Ectodermal cell (in vitro differentiated cells): Measurements from ENCODE around the gene SP3.

Experiments
- H3K27ac ChIP-seq: 2 replicates; pipeline ENCODE4 v1.7.0; 2013; ENCODE audit warnings: mild to moderate bottlenecking, low read depth, low read length; ENCODE audit not compliant: insufficient read depth, poor library complexity, severe bottlenecking
- H3K27me3 ChIP-seq: 2 replicates; pipeline ENCODE4 v1.7.0; 2013; ENCODE audit warnings: mild to moderate bottlenecking, low read length; ENCODE audit not compliant: insufficient read depth, control insufficient read depth, poor library complexity, severe bottlenecking
- H3K36me3 ChIP-seq: one replicate; pipeline ENCODE4 v1.7.0; 2013; ENCODE audit warnings: low read length; ENCODE audit not compliant: control insufficient read depth, insufficient read depth
- H3K4me1 ChIP-seq: one replicate; pipeline ENCODE4 v1.7.0; 2013; ENCODE audit warnings: low read length; ENCODE audit not compliant: control insufficient read depth, insufficient read depth
- H3K4me3 ChIP-seq: 2 replicates; pipeline ENCODE4 v1.7.0; 2013; ENCODE audit warnings: low read depth, low read length, control low read depth; ENCODE audit not compliant: insufficient read depth
- H3K9me3 ChIP-seq: 2 replicates; pipeline ENCODE4 v1.7.0; 2013; ENCODE audit warnings: mild to moderate bottlenecking, low read length, moderate library complexity; ENCODE audit not compliant: control insufficient read depth
- WGBS, 2 experiments: methylation state at CpG; one replicate each; pipeline ENCODE4 v1.1.7; 2013; ENCODE audit warnings: missing lambda C conversion rate in 2 of 2; 5-methylcytosine and 5-hydroxymethylcytosine counted together

Gene SP3

DNA sequence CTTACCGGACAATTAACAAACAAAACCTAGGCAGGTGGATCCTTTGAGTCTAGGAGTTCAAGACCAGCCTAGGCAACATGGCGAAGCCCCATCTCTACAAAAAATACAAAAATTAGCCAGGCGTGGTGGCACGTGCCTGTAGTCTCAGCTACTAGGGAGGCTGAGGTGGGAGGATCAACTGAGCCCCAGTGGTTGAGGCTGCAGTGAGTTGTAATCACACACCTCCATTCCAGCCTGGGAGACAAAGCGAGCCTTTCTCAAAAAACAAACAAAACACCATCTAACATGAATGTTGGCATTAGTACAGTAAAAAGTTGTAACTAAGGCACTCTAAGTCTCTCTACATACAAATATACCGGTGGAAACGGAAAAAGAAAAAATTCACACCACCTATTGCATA is 5.3 kb downstream of the SP3 start:
- Histone ChIP-seq H3K27ac (no peak overlapping the region), H3K27me3 (no peaks in the 10 kb centered on the region), H3K4me3 (no peak overlapping the region), H3K4me1 (no peaks in the 10 kb centered on the region), H3K36me3 (peaks cover 21% of the 10 kb centered on the region), H3K9me3 (no peaks in the 10 kb centered on the region)
- WGBS, 2 experiments, result 90% methylated on average over 4 to 7 of the region's 7 CpGs

DNA sequence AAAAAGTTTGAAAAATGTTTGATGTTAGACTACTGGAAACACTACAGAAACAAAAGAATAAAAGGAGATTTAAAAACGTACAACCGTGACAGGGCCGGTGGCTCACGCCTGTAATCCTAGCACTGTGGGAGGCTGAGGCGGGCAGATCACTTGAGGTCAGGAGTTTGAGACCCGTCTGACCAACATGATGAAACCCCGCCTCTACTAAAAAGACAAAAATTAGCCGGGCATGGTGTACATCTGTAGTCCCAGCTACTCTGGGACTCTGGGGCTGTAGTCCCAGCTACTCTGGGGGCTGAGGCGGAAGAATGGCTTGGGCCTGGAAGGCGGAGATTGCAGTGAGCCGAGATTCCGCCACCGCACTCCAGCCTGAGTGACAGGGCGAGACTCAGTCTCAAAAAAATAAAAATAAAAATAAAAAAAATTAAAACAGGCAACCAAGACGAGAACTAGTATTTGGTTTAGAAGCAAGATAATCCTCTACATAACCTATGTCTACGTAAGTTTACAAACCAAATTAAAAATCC is 5.8 kb downstream of the SP3 start:
- Histone ChIP-seq H3K4me3 (no peak overlapping the region), H3K4me1 (no peaks in the 10 kb centered on the region), H3K27ac (no peak overlapping the region), H3K9me3 (no peaks in the 10 kb centered on the region), H3K36me3 (peaks cover 25% of the 10 kb centered on the region), H3K27me3 (no peaks in the 10 kb centered on the region)
- 81 to 85% methylated on average over 16 of the region's 16 CpGs for WGBS, 2 experiments

DNA sequence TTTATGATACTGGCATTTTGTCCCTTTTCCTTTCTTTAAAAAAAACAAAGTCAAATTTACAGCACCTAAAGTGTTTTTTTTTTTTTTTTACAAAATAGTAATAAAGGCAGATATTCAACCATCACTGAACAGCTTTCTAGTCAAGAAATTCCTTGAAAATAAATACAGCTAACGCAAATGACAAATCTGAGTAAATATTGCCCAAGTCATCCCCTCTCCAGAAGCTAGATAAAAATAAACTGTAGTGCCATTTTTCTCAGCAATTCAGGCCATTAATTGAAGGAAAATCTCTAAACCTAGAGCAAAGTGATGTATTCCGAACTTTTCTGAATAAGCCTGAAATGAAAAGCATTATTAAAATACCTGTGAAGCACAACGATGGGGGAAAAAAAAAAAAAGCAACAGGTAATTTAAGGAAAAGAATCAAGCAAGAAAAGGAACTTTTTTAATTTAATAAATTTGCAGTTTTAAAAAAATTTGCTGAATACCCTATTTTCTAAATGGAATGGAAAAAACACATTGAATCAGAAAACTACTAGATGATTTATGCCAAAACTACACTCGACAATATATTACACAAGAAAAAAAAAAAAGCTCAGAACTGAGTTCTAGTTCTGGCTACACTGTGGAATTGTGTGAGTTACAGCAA is 6.9 kb downstream of the SP3 start:
- no peaks in the 10 kb centered on the region for H3K4me1 ChIP-seq
- H3K27ac ChIP-seq, result no peak overlapping the region
- no peaks in the 10 kb centered on the region for H3K27me3 ChIP-seq
- peaks cover 33% of the 10 kb centered on the region for H3K36me3 ChIP-seq
- H3K9me3 ChIP-seq, result no peaks in the 10 kb centered on the region
- H3K4me3 ChIP-seq, result no peak overlapping the region
- WGBS, 2 experiments, result 97 to 100% methylated on average over 3 to 4 of the region's 4 CpGs

DNA sequence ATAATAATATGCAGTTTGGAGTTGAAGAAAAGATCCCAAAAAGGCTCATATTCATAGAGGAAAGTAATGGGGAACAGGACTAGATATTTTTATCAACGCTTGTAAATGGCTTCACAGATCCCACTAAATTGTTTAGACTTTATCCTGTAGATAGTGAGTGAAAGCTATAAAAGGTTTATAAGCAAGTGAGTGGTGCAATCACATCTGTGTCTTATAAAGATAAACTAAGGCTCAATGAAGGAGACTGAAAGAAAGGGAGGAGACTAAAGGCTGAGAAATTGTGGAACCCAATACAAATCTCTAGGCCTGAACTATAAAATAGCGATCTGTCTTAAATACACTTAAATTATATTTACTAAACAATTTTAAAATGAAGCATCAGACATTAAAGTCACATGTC is 7.7 kb downstream of the SP3 start:
- Histone ChIP-seq H3K4me3 (no peak overlapping the region), H3K27ac (no peak overlapping the region), H3K36me3 (peaks cover 41% of the 10 kb centered on the region), H3K4me1 (no peaks in the 10 kb centered on the region), H3K27me3 (no peaks in the 10 kb centered on the region), H3K9me3 (no peaks in the 10 kb centered on the region)
- 93 to 100% methylated on average over 1 to 2 of the region's 2 CpGs for WGBS, 2 experiments

DNA sequence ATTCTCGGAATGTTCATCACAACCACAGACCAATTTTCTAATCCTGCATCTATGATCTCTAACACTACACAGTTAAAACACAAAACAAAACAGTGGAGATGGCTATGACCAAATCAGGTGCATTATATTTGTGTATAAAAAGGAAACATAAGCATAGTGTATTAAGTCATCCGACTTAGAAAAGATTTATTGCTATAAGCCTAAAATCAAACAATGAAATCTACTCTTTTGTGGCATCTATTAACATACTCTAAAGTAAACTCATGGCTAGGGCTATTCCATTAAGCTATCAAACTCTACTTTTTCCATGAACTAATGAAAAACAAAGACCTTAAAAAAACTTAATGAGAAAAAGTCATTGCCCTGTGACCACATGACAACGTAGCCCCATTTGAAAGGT is 8.7 kb downstream of the SP3 start:
- H3K27me3 ChIP-seq, result no peaks in the 10 kb centered on the region
- H3K9me3 ChIP-seq, result no peaks in the 10 kb centered on the region
- peaks cover 42% of the 10 kb centered on the region for H3K36me3 ChIP-seq
- no peak overlapping the region for H3K27ac ChIP-seq
- no peaks in the 10 kb centered on the region for H3K4me1 ChIP-seq
- 90 to 96% methylated on average over 3 of the region's 3 CpGs for WGBS, 2 experiments
- no peak overlapping the region for H3K4me3 ChIP-seq

DNA sequence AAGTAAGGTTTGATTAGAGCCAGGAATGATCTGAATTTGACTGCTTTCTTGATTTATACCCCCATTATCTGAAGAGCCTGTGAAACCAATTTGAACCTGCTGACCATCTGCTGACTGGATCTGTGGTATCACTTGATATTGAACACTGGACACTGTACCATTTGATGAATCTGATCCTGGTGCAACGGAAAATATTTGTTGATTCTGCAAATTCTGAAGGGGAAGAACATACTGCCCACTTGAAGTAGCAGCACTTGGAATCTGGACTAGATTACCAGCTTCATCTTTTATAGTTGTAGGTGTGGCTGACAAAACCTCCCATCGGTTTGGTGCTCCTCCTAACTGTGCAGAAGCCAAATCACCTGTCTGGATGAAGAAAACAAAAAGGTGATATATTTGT is 9.3 kb downstream of the SP3 start:
- no peaks in the 10 kb centered on the region for H3K9me3 ChIP-seq
- H3K27ac ChIP-seq, result no peak overlapping the region
- no peak overlapping the region for H3K4me3 ChIP-seq
- no peaks in the 10 kb centered on the region for H3K27me3 ChIP-seq
- no peaks in the 10 kb centered on the region for H3K4me1 ChIP-seq
- 89 to 95% methylated on average over 2 of the region's 2 CpGs for WGBS, 2 experiments
- peaks cover 37% of the 10 kb centered on the region for H3K36me3 ChIP-seq

DNA sequence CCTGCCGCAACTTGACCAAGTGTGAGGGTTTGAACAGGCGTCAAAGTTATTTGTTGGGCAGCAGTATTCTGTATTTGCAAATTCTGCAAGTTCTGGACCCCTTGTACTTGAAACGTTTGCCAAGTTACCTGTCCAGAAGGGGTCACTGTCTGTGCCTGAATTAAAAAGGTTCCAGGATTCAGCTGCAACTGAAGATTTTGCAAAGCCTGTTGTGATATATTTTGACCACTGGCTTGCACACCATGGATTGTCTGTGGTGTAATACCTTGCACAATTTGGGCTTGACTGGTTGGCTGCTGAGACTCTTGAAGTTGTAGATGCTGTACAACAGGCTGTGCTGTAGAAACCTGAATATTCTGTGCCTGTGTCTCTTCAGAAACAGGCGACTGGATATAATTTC is 10.2 kb downstream of the SP3 start:
- no peaks in the 10 kb centered on the region for H3K27me3 ChIP-seq
- no peak overlapping the region for H3K4me3 ChIP-seq
- H3K36me3 ChIP-seq, result peaks cover 36% of the 10 kb centered on the region
- H3K4me1 ChIP-seq, result no peaks in the 10 kb centered on the region
- H3K9me3 ChIP-seq, result no peaks in the 10 kb centered on the region
- WGBS, 2 experiments, result 90 to 96% methylated on average over 4 of the region's 4 CpGs
- no peak overlapping the region for H3K27ac ChIP-seq

DNA sequence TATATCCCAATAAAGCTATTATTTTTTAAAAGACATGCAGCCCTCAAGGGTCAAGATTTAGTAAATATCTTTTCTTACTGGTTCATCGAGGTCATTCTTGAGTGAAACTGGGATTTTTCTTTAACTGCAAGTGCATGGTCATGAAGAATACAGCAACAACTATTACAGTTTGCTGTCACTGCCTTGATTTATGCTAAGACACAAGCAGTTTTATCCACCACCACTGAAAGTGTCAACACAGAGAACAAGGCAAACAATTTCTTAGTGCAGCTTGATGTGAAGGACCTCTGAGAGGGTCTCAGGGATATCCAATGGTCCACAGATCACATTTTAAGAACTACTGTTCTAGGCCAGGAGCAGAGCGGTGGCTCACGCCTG is 12.1 kb downstream of the SP3 start:
- Histone ChIP-seq H3K4me1 (no peaks in the 10 kb centered on the region), H3K27me3 (no peaks in the 10 kb centered on the region), H3K36me3 (peaks cover 36% of the 10 kb centered on the region), H3K9me3 (no peaks in the 10 kb centered on the region), H3K4me3 (no peak overlapping the region), H3K27ac (no peak overlapping the region)
- WGBS, 2 experiments, result 89 to 94% methylated on average over 3 of the region's 3 CpGs

DNA sequence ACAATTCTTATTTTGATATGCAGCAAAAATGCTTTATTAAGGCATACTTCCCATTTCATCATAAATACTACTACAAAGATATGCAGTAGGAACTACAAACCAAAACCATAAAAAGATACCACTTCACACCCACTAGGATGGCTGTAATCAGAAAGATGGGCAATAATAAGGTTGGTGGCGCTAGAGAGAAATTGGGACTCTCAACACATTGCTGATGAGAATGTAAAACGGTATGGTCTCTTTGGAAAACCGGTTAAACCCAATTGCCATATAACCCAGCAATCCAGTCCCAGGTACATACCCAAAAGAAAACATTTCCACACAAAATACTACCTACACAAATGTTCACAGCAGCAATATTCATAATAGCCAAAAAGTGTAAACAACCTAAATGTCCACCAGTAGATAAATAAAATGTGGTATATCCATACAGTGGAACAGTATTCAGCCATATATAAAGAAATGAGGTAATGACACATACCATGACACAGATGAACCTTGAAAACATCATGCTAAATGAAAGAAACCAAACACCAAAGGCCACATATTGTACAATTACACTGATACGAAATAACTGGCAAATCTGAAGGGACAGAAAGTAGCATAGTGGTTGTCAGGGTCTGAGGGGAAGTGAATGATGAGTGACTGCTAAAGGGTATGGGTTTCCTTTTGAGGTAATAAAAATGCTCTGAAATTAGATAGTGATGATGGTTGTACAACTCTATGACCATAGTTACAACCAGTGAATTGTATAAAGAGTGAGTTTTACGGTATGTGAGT is 12.7 kb downstream of the SP3 start:
- Histone ChIP-seq H3K4me1 (no peaks in the 10 kb centered on the region), H3K27me3 (no peaks in the 10 kb centered on the region), H3K4me3 (no peak overlapping the region), H3K36me3 (peaks cover 36% of the 10 kb centered on the region), H3K9me3 (no peaks in the 10 kb centered on the region), H3K27ac (no peak overlapping the region)
- 92 to 95% methylated on average over 4 to 5 of the region's 5 CpGs for WGBS, 2 experiments

DNA sequence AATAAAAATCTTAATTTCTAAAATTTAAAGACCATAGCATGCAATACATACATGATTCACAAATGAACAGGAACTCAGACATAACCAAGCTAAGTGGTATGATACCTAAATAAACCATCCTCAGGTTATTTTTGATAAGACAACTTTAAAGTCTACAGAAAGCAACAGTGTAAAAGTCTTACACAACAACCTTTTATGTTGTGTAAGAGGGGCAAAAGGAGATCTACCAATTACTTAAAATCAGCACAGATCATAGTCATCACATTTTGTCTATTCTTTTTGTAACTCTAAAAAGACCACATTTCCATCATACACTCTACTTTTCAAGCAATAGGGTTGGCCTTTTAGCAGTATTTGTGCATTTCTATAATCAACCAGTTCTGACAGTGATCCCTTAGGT is 16.3 kb downstream of the SP3 start:
- Histone ChIP-seq H3K27me3 (no peaks in the 10 kb centered on the region), H3K9me3 (no peaks in the 10 kb centered on the region), H3K27ac (no peak overlapping the region), H3K4me1 (no peaks in the 10 kb centered on the region), H3K4me3 (no peak overlapping the region), H3K36me3 (peaks cover 13% of the 10 kb centered on the region)
